SIG-M5 (cell line): ENCODE data around the gene ATP6V0A1.
"Not testable (repeated sequence)": the region's sequence is repeated elsewhere in the genome, so short reads cannot be mapped to it uniquely, and the experiment has no call there.

Experiments used
- DNase-seq: peaks from one replicate; lab custom pipeline; 2025; lab: John Stamatoyannopoulos, UW

The ATP6V0A1 gene

DNA sequence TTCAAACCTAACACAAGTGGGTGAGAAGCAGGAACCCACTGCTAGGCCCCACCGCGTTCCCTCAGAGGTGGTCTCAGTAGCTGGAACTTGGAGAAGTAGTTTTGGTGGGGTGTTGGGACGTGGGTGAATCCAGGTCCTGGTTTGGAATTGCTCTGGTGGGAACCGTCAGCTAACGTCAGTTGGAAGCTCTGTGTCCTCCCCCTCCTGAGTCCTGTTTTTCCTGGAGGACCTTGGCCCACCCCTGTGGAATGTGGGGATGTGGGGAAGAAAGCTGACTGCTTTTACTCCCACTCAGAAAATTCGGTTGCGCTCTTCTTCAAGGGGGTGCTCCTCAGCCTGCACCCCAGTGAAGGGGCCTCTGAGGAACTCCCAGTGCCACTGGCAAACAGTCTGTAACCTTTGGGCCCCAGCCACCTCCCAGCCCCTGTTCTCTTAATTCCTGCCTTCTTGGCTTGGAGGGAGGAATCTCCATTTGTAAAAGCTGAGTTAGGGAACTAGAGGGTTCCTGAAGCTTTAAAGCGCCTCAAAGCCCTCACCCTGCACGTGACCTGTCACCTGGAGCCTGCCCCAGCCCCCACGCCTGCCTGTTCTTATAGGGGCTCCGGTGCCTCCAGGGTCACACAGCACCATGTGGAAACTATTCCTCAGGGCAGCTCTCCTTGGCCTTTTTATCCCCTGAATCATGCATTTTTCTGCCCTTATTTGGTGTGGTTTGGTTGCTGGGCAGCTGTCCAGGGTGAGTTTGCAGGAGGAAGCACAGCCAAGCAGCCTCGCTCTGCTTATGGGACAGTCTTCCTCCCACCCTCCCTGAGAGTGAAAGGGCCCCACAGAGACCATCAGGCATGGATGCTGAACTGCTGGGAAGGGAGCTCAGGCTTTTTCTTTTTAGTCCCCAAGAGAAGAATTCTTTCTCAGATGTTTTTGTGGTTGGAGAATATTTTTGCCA, 61.1 kb downstream of the ATP6V0A1 start:
- DNase-seq: no peak

- no peak for DNase-seq
Observed at GRCh38 chr17:42520540-42520951, 61.9 kb downstream of the ATP6V0A1 start.

GRCh38 chr17:42521036-42521435, 62.4 kb downstream of the ATP6V0A1 start:
- no peak for DNase-seq

- DNase-seq: no peak
Observed at GRCh38 chr17:42521666-42522262, 63.1 kb downstream of the ATP6V0A1 start.

DNA sequence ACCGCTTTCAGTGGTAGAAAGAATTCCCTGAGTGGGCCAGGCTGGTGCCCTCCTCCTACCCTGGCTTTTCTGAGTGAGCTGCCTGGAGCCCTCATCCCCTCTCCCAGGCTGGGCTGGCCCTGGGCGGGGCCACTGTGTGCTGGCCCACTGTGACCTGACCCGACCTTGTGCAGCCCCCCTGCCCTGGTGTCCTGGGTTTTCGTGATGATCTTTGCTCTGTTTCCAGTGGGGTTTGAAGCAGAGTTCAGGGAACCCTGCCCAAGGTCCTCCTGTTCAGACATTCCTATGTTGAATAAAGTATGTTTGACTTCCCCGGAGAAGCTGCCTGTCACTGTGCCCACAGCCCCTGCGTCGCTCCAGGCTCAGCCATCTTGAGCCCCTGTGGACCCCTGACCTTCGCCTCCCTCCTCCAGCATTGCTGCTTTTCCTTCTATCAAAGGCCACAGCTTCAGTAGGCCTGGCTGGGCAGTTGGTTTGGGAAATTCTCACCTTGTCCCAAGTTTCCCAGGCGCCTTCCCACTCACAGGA, 63.6 kb downstream of the ATP6V0A1 start:
- DNase-seq: no peak

GRCh38 chr17:42522798-42523278, 64.2 kb downstream of the ATP6V0A1 start:
- DNase-seq: no peak

- DNase-seq: no peak
Observed at GRCh38 chr17:42525221-42525620, 66.5 kb downstream of the ATP6V0A1 start.

DNA sequence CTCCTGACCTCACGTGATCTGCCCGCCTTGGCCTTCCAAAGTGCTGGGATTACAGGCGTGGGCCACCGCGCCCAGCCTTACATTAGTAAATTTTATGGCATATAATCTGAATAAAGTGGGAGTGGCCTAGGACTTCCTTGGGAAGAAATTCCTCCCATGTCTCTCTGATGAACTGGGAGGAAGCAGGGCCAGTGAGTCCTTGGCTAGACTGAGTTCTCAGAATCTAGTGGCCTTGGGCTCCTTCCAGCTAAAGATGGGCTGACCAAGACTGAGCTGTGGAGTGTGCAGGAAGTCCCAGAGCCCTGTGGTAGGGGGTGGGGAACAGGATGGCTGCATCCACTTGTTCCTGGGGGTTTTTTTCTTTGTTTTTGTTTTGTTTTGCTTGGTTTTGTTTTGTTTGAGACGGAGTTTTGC, 67.4 kb downstream of the ATP6V0A1 start:
- no peak for DNase-seq

GRCh38 chr17:42527932-42528331, 69.3 kb downstream of the ATP6V0A1 start:
- no peak for DNase-seq

GRCh38 chr17:42529061-42529460, 70.4 kb downstream of the ATP6V0A1 start:
- DNase-seq: no peak

DNA sequence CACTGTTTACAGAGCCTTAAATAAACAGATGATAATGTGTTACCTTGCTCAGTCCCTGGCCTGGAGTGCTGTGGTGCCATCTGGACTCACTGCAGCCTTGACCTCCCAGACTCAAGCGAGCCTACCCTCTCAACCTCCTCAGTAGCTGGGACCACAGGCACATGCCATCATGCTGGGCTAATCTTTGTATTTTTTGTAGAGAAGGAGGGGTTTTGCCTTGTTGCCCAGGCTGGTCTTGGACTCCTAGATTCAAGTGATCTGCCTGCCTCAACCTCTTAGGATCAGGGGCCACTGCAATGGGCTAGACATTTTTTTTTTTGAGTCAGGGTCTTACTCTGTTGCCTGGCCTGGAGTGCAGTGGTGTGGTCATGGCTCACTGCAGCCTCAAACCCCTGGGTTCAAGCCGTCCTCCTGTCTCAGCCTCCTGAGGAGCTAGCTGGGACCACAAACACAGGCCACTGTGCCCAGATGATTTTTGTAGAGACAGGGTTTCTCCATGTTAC, 72.3 kb downstream of the ATP6V0A1 start:
- no peak for DNase-seq

DNA sequence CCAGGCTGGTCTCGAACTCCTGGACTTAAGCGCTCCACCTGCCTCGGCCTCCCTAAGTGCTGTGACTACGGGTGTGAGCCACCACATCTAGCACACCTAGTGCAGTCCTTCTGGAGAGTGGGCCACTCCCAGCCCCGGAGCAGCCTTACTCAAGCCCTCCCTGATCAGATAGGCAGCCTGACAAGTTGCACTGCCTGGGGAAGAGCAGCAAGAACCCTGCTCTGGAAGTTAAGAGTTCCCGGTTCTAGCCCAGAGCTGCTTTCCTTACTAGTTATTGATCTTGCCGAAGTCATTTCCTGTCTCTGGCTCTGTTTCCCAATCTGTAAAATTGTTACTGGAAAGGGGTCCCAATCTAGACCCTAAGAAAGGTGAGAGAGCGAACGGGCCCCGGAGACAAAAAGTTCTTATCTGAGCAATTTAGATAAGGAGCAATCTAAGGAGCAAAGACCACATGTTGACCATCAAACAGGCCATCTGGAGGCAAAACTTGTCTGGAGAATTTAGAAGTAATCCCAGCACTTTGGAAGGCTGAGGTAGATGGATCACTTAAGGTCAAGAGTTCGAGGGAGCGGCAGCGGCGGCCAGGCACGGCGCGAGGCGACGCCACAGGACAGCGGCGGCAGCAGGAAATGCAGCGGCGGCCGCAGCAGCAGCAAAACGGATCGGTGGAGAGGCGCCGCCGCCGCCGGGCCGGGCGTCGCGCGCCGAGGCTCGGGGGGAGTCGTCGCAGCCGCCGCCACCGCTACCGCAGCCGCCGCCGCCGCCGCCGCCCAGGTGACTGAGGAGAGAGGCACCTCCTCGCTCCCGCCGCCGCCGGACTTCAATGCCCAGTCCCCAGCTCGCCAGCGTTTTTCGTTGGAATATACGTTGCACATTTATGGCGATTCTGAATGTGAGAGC, 73.0 kb downstream of the ATP6V0A1 start:
- DNase-seq: no peak

DNA sequence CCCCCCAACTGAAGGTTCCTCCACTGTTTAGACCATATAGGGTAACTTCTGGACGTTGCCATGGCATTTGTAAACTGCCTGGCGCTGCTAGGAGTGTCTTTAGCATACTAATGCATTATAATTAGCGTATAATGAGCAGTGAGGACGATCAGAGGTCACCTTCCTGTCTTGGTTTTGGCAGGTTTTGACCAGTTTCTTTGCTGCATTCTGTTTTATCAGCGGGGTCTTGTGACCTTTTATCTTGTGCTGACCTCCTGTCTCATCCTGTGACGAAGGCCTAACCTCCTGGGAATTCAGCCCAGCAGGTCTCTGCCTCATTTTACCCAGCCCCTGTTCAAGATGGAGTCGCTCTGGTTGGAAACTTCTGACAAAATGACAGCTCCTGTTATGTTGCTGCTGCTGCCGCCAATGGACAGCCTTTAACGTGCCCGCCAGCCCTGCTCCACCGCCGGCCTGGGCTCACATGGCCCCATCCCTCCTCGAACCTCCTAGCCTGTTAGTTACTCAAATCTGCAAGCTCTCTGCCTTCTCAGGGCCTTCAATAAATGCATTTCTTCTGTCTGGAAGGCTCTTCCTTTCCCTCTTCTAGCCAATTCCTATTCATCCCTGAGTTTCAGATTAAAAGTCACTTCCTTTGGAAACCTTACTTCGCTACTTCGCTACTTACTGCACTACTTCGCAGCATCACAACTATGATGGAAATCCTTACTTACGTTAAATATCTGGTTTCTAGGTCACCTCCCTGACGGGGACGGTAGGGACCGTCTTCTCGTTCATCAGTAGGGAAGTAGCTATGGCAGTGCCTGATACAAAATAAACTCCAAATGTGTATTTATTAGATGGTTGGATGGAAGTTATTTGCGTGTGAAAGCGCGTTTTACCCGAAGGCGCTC, 76.7 kb downstream of the ATP6V0A1 start:
- no peak for DNase-seq

DNA sequence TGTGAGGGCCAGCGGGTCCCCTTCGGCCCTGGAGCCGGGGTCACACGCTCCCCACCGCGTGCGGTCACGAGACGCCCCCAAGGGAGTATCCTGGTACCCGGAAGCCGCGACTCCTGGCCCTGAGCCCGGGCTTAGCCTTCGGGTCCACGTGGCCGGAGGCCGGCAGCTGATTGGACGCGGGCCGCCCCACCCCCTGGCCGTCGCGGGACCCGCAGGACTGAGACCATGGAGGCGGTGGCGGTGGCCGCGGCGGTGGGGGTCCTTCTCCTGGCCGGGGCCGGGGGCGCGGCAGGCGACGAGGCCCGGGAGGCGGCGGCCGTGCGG, 77.3 kb downstream of the ATP6V0A1 start, which contains the start of gene NAGLU:
Gene NAGLU (plus strand): TSS at position 194 of the 324 bp plus-strand sequence. CDS start 32 bp downstream, at position 226.
- DNase-seq: no peak

DNA sequence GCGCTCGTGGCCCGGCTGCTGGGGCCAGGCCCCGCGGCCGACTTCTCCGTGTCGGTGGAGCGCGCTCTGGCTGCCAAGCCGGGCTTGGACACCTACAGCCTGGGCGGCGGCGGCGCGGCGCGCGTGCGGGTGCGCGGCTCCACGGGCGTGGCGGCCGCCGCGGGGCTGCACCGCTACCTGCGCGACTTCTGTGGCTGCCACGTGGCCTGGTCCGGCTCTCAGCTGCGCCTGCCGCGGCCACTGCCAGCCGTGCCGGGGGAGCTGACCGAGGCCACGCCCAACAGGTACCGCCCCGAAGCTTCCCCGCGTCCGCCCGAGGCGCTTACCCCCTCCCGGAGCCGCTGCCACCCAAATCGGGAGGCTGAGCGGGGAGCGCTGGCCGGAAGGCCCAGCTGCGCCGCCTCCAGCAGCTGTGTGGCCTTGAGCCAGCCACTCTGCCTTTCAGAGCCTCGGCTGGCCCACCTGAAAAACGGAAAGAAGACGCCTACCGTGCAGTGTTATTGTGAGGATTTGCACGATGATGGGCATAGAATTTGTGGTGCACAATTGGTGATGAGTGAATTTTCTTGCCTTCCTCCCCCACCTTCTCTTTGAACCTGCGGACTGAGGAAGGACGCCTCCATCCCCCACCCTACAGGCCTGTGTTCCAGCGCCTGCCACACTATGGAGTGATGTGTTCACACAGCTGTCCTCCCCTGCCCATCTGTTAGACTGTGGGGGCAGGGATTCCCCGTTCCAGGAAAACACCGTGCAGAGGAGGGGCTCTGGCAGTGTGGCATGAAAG, 77.9 kb downstream of the ATP6V0A1 start:
- DNase-seq: no peak

DNA sequence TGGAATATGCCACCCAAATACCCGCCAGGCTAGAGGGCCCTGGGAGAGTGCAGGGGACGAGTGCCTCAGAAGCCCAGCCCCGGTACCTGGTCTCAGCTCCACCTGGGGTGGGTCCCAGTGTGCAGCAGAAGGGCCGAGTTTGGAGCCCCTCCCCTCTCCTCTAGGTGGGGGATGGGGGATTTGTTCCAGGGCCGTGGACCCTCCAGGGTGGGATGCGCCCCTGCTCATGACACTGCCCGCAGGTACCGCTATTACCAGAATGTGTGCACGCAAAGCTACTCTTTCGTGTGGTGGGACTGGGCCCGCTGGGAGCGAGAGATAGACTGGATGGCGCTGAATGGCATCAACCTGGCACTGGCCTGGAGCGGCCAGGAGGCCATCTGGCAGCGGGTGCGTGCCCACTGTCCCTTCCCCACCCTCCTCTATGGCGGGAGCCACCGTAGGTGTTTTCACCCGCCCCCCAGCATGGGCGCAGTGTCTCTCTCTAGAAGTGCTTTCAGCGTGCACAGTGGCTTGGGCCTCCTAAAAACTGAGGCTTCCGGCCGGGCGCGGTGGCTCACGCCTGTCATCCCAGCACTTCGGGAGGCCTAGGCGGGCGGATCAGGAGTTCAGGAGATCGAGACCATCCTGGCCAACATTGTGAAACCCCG, 78.6 kb downstream of the ATP6V0A1 start:
- no peak for DNase-seq

DNA sequence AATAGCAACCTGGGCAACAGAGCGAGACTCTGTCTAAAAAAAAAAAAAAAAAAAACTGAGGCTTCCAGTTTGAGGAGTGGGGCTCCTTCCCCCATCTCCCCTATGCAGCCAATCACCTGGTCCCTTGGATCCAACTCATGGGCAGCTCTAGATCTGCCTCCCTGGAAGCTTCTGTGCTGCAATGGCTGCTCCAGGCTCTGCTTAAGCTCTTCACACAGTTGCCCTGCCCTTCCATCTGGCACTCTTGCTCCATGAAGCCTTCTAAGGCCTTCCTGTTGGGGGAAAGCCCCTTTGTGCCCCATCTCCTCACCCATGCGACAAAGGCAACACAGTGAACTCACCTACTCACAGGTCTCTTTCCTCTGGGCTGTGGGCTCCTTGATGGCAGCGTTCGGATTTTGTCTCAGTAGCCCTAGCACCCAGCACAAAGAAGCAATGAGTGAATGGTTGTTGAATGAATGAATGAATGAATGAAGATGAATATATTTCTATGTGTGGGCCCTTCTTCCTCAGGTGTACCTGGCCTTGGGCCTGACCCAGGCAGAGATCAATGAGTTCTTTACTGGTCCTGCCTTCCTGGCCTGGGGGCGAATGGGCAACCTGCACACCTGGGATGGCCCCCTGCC, 79.3 kb downstream of the ATP6V0A1 start:
- no peak for DNase-seq

DNA sequence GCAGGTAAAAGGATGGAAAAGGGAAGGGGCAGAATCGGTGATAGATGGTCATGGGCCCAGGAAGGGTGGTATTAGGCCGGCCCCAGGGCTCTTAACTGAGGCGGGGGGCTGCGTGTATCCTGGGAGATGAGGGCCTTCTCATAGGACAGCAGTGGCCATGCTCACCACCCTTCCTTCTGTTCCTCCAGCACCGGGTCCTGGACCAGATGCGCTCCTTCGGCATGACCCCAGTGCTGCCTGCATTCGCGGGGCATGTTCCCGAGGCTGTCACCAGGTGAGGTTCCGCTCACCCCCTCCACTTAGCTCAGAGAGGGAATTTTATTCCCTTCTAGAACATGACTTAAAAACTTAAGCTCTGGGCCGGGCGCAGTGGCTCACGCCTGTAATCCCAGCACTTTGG, 79.8 kb downstream of the ATP6V0A1 start:
- DNase-seq: no peak

DNA sequence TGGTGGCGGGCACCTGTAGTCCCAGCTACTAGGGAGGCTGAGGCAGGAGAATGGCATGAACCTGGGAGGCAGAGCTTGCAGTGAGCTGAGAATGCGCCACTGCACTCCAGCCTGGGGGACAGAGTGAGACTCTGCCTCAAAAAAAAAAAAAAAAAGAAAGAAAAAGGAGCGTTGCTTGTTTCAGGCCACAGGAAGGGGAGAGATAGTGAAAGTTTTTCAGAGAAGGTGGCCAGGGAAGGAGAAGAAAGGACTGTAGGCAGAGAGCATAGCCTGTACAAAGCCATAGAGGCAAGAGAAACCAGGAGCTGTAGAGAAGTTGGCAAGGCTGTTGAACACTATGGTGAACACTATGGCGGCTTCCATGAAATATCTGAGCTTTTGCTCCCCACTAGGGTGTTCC, 81.9 kb downstream of the ATP6V0A1 start:
- DNase-seq: not testable (repeated sequence)
